Right lobe of liver (tissue), 4 donors: Measurements from ENCODE around the gene SVIL.
"Not testable (repeated sequence)": the region's sequence is repeated elsewhere in the genome, so short reads cannot be mapped to it uniquely, and the experiment has no call there.

Experiments
- POLR2A ChIP-seq: fragments of 450-650 bp; IDR thresholded peaks from one replicate; pipeline ENCODE4 v1.6.1; 2017; ENCODE audit warnings: antibody characterized with exemption, mild to moderate bottlenecking
- TF ChIP-seq, protein P1 (sequence below), 4 donors: fragments of 200-600 bp in 3 of 4; fragments of 450-650 bp in 1 of 4; IDR thresholded peaks; one replicate each; pipeline versions ENCODE4 v1.5.1 to v1.8.0; 2016 to 2022; ENCODE audit warnings: antibody characterized with exemption in 4 of 4, mild to moderate bottlenecking in 2 of 4
- donor health status: DM: no; HTN: no; CAD: no.
- donor health status: DM: no; HTN: no; CAD: no.
- donor health status: DM: no; HTN: yes; CAD: no.

- TF ChIP-seq POLR2A = not testable (repeated sequence)
- TF ChIP-seq, protein P1, sequence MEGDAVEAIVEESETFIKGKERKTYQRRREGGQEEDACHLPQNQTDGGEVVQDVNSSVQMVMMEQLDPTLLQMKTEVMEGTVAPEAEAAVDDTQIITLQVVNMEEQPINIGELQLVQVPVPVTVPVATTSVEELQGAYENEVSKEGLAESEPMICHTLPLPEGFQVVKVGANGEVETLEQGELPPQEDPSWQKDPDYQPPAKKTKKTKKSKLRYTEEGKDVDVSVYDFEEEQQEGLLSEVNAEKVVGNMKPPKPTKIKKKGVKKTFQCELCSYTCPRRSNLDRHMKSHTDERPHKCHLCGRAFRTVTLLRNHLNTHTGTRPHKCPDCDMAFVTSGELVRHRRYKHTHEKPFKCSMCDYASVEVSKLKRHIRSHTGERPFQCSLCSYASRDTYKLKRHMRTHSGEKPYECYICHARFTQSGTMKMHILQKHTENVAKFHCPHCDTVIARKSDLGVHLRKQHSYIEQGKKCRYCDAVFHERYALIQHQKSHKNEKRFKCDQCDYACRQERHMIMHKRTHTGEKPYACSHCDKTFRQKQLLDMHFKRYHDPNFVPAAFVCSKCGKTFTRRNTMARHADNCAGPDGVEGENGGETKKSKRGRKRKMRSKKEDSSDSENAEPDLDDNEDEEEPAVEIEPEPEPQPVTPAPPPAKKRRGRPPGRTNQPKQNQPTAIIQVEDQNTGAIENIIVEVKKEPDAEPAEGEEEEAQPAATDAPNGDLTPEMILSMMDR (IDR thresholded peaks at IDR 0.05) = not testable (repeated sequence)
These were observed 24.4 kb downstream of the SVIL start for GRCh38 chr10:29610331-29610730.
